Measurements from ENCODE around the gene MED13L.

DNA sequence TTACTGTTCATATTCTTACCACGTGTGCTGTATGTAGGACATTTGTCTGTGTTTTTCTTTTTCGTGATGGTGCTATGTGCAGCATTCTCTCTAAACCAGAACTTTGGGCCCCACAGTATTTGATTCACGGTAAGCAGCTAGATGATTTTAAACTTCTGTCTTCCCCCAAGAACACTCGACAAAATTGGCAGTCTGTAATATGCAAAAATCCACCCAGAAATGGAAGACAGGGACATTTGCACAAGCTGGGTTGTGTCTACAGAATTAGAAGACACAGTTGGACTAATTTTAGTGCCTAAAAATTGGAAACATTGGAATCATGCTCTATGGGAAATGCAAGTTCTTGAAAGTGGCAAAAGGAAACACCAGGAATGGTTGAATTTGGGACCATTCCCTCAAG is 24.1 kb upstream of the MED13L start:
- TF ChIP-seq CTCF (conservative IDR thresholded peaks at IDR 0.05 in 1 of 2, IDR thresholded peaks at IDR 0.05 in 1 of 2; ENCODE audit: low read depth in 1 of 2, low read length in 2 of 2) (no peak), EZH2 (IDR thresholded peaks at IDR 0.05; ENCODE audit: low read length, missing control alignments) (no peak)
